Measurements from ENCODE around the gene WDR55. TPM values are rescaled to one million over a fixed set of nuclear protein-coding genes. Genes with fewer than 3 reads are reported as not detected.
"Not testable (repeated sequence)": the region's sequence is repeated elsewhere in the genome, so short reads cannot be mapped to it uniquely, and the experiment has no call there.

Gene WDR55
- total and polyA plus RNA-seq, 4 donors: 10.0 to 18.2 (median 11.7) TPM

- TF ChIP-seq HNF4G (IDR thresholded peaks at IDR 0.05) (no peak), EGR1 (IDR thresholded peaks at IDR 0.05; ENCODE audit: low read depth in 2 of 2) (peak in 1 of 2 donors; percentile 31), HNF4A (conservative IDR thresholded peaks at IDR 0.05) (peak in 1 of 2 donors; percentile 47), FOXA1 (IDR thresholded peaks at IDR 0.05) (no peak), REST (IDR thresholded peaks at IDR 0.05) (peak; percentile 78), FOXA2 (IDR thresholded peaks at IDR 0.05) (no peak)
These were observed 35.8 kb downstream of the WDR55 start, which contains the start of gene ZMAT2 (continued) for GRCh38 chr5:140700177-140701144.

GRCh38 chr5:140707812-140708211 is 43.1 kb downstream of the WDR55 start:
- Histone ChIP-seq H3K27me3 (ENCODE audit: control insufficient read depth in 4 of 4, insufficient read depth in 4 of 4, low read length in 3 of 4) (no peaks in the 10 kb centered on the region), H3K36me3 (ENCODE audit: control insufficient read depth in 4 of 4, insufficient read depth in 3 of 4, low read depth in 1 of 4, low read length in 3 of 4) (peaks cover 11 to 36% (median 26%) of the 10 kb centered on the region in 4 donors), H3K9me3 (ENCODE audit: control insufficient read depth in 4 of 4, low read length in 3 of 4) (no peaks in the 10 kb centered on the region), H3K9ac (ENCODE audit: low read depth in 1 of 2, low read length in 2 of 2) (no peak overlapping the region), H3K27ac (ENCODE audit: low read depth in 1 of 2, low read length in 2 of 2) (no peak overlapping the region), H3K4me1 (ENCODE audit: control insufficient read depth in 4 of 4, insufficient read depth in 4 of 4, low read length in 3 of 4) (peaks cover 0 to 5% (median 2%) of the 10 kb centered on the region in 4 donors), H3K4me3 (ENCODE audit: low read depth in 1 of 3, low read length in 3 of 3) (no peak overlapping the region)
- TF ChIP-seq REST (IDR thresholded peaks at IDR 0.05): no peak
- no peak for TF ChIP-seq SP1 (IDR thresholded peaks at IDR 0.05)
- TF ChIP-seq JUND (IDR thresholded peaks at IDR 0.05): no peak
- TF ChIP-seq EGR1 (IDR thresholded peaks at IDR 0.05; ENCODE audit: low read depth in 2 of 2): no peak
- no peak for TF ChIP-seq FOXA2 (IDR thresholded peaks at IDR 0.05)
- no peak for TF ChIP-seq ZBTB33 (IDR thresholded peaks at IDR 0.05)
- no peak for TF ChIP-seq CTCF (IDR thresholded peaks at IDR 0.05; ENCODE audit: low read depth, low read length, missing input control)
- no peak for TF ChIP-seq YY1 (IDR thresholded peaks at IDR 0.05)
- no peak for TF ChIP-seq HNF4A (conservative IDR thresholded peaks at IDR 0.05)
- no peak for TF ChIP-seq FOXA1 (IDR thresholded peaks at IDR 0.05)
- no peak for TF ChIP-seq TAF1 (conservative IDR thresholded peaks at IDR 0.05)
- TF ChIP-seq RAD21 (IDR thresholded peaks at IDR 0.05): no peak
- TF ChIP-seq MAX (IDR thresholded peaks at IDR 0.05): no peak
- no peak for TF ChIP-seq RXRA (IDR thresholded peaks at IDR 0.05)
- TF ChIP-seq ATF3 (IDR thresholded peaks at IDR 0.05): no peak
- TF ChIP-seq HNF4G (IDR thresholded peaks at IDR 0.05): no peak
- TF ChIP-seq NR2F2 (IDR thresholded peaks at IDR 0.05): no peak
- TF ChIP-seq GABPA (IDR thresholded peaks at IDR 0.05 in 1 of 2, conservative IDR thresholded peaks at IDR 0.05 in 1 of 2): no peak
- 90% methylated on average over 4 of the region's 4 CpGs for WGBS
- no peak for DNase-seq (ENCODE audit: low spot score)

- not testable (repeated sequence) for H3K9ac ChIP-seq (ENCODE audit: low read depth in 1 of 2, low read length in 2 of 2); H3K4me1 ChIP-seq (ENCODE audit: control insufficient read depth in 4 of 4, insufficient read depth in 4 of 4, low read length in 3 of 4); DNase-seq (ENCODE audit: low spot score); H3K9me3 ChIP-seq (ENCODE audit: control insufficient read depth in 4 of 4, low read length in 3 of 4); H3K4me3 ChIP-seq (ENCODE audit: low read depth in 1 of 3, low read length in 3 of 3); H3K27me3 ChIP-seq (ENCODE audit: control insufficient read depth in 4 of 4, insufficient read depth in 4 of 4, low read length in 3 of 4); H3K27ac ChIP-seq (ENCODE audit: low read depth in 1 of 2, low read length in 2 of 2)
- H3K36me3 ChIP-seq (ENCODE audit: control insufficient read depth in 4 of 4, insufficient read depth in 3 of 4, low read depth in 1 of 4, low read length in 3 of 4): peaks cover 11 to 28% (median 21%) of the 10 kb centered on the region in 4 donors
- WGBS: 88% methylated on average over 9 of the region's 9 CpGs
These were observed 44.1 kb downstream of the WDR55 start for GRCh38 chr5:140708787-140709186.

Measured in liver (tissue), 9 donors.